CD4-positive, alpha-beta memory T cell (primary cell): ENCODE data around the gene FAAP100. TPM values are rescaled to one million over a fixed set of nuclear protein-coding genes. Genes with fewer than 3 reads are reported as not detected.

Experiments used
- CTCF ChIA-PET: fragments of 350-600 bp; sonication (Branson Sonifier 250); formaldehyde crosslinking; loops from one replicate; lab custom pipeline; 2021; ENCODE audit warnings: inconsistent platforms; ENCODE audit not compliant: partially characterized antibody; lab: Charles Lee
- POLR2A ChIA-PET: fragments of 350-600 bp; sonication (Branson Sonifier 250); formaldehyde crosslinking; loops from one replicate; lab custom pipeline; 2021; ENCODE audit not compliant: partially characterized antibody; lab: Charles Lee
- DNase-seq, 5 donors: peaks; one replicate each; pipeline versions ENCODE4 v3.0.0 to v3.0.0-alpha.2; 2020 to 2022; ENCODE audit warnings: mixed read lengths in 1 of 5
- H3K27ac ChIP-seq: one replicate; pipeline ENCODE4 v1.7.0; 2013; ENCODE audit warnings: low read depth, low read length
- H3K27me3 ChIP-seq: 2 replicates; pipeline ENCODE4 v1.7.0; 2013; ENCODE audit warnings: mild to moderate bottlenecking, low read length, moderate library complexity; ENCODE audit not compliant: insufficient read depth
- H3K36me3 ChIP-seq: 2 replicates; pipeline ENCODE4 v1.7.0; 2013; ENCODE audit warnings: mild to moderate bottlenecking, low read length, moderate library complexity; ENCODE audit not compliant: insufficient read depth
- H3K4me1 ChIP-seq: 2 replicates; pipeline ENCODE4 v1.7.0; 2013; ENCODE audit warnings: mild to moderate bottlenecking, low read length, moderate library complexity; ENCODE audit not compliant: insufficient read depth
- H3K4me3 ChIP-seq, 2 donors: one replicate each; pipeline ENCODE4 v1.7.0; 2013; ENCODE audit warnings: low read length in 2 of 2, mild to moderate bottlenecking in 1 of 2
- H3K9me3 ChIP-seq, 2 donors: one replicate each; pipeline ENCODE4 v1.7.0; 2013; ENCODE audit warnings: low read length in 2 of 2, control low read depth in 1 of 2; ENCODE audit not compliant: control insufficient read depth in 1 of 2
- H3K27ac Mint-ChIP-seq, 7 donors: one replicate each; pipeline ENCODE4 v1.8.0; 2020 to 2021; ENCODE audit warnings: mixed read lengths in 7 of 7, mild to moderate bottlenecking in 6 of 7, inconsistent platforms in 3 of 7, moderate library complexity in 3 of 7
- H3K27me3 Mint-ChIP-seq, 2 donors: one replicate each; pipeline ENCODE4 v1.8.0; 2020 to 2021; ENCODE audit warnings: mixed read lengths in 2 of 2
- H3K36me3 Mint-ChIP-seq, 2 donors: one replicate each; pipeline ENCODE4 v1.8.0; 2020 to 2021; ENCODE audit warnings: mixed read lengths in 2 of 2, inconsistent platforms in 1 of 2, mild to moderate bottlenecking in 1 of 2
- H3K4me1 Mint-ChIP-seq, 4 donors: one replicate each; pipeline ENCODE4 v1.8.0; 2020 to 2021; ENCODE audit warnings: mixed read lengths in 4 of 4, mild to moderate bottlenecking in 1 of 4
- H3K4me3 Mint-ChIP-seq, 8 donors: one replicate each; pipeline ENCODE4 v1.8.0; 2020 to 2021; ENCODE audit warnings: mixed read lengths in 8 of 8, mild to moderate bottlenecking in 7 of 8, moderate library complexity in 6 of 8, inconsistent platforms in 3 of 8
- H3K9me3 Mint-ChIP-seq, 8 donors: one replicate each; pipeline ENCODE4 v1.8.0; 2020 to 2021; ENCODE audit warnings: mixed read lengths in 8 of 8, mild to moderate bottlenecking in 5 of 8, inconsistent platforms in 3 of 8, moderate library complexity in 1 of 8
- intact Hi-C: fragments of 100-400 bp; cut with micrococcal nuclease; formaldehyde crosslinking; loops from one replicate; pipeline ENCODE4 v1.15.1; 2023
- polyA plus RNA-seq, 2 donors: library from polyadenylated mRNA; unstranded; fragments of 300-500 nt; fragmentation: Illumina TruSeq; gene quantifications; one replicate each; pipeline ENCODE4 v1.2.3, GENCODE V29; 2021
- total RNA-seq, 2 experiments: library from RNA; stranded (reverse); gene quantifications; one replicate each; pipeline ENCODE4 v1.2.3, GENCODE V29; 2021

The FAAP100 gene
- total and polyA plus RNA-seq, 4 experiments from 2014 or later: 8.5 to 56.0 (median 33.9) TPM

GRCh38 chr17:81538651-81539570 lies 13.2 kb downstream of the FAAP100 start:
- H3K27ac Mint-ChIP-seq: no peak overlapping the region
- DNase-seq: no peak
- no peak overlapping the region for H3K4me3 ChIP-seq
- peaks cover 3% of the 10 kb centered on the region for H3K27me3 ChIP-seq
- H3K36me3 ChIP-seq: peaks cover 8% of the 10 kb centered on the region
- peaks cover 7% of the 10 kb centered on the region for H3K4me1 ChIP-seq
- intact Hi-C loops: loop anchor here (5.0 kb wide), 1 partner anchor 287 kb away; no protein-coding TSS in a partner anchor
- peaks cover 10 to 11% of the 10 kb centered on the region in 2 donors for H3K36me3 Mint-ChIP-seq
- H3K4me3 Mint-ChIP-seq: no peak overlapping the region
- no peaks in the 10 kb centered on the region for H3K9me3 ChIP-seq
- H3K27ac ChIP-seq: no peak overlapping the region
- POLR2A ChIA-PET: interaction anchor here (0.9 to 3.4 kb wide), 2 partner anchors 13 to 22 kb away, joined by 5 to 16 read pairs; partner anchors contain the start of gene FAAP100
- CTCF ChIA-PET: interaction anchor here (0.7 to 2.3 kb wide), 3 partner anchors 20 to 397 kb away, joined by 3 to 9 read pairs (median 3); no protein-coding TSS in a partner anchor
- no peaks in the 10 kb centered on the region for H3K4me1 Mint-ChIP-seq
- no peaks in the 10 kb centered on the region for H3K9me3 Mint-ChIP-seq
- H3K27me3 Mint-ChIP-seq: peaks cover 6 to 10% of the 10 kb centered on the region in 2 donors

GRCh38 chr17:81537856-81538555 lies 14.1 kb downstream of the FAAP100 start:
- H3K4me3 Mint-ChIP-seq: peak overlapping the region in 1 of 8 donors; percentile 73
- Histone ChIP-seq H3K27ac (no peak overlapping the region), H3K4me1 (peaks cover 7% of the 10 kb centered on the region), H3K9me3 (no peaks in the 10 kb centered on the region), H3K4me3 (no peak overlapping the region), H3K27me3 (peaks cover 3% of the 10 kb centered on the region), H3K36me3 (peaks cover 5% of the 10 kb centered on the region)
- no peak overlapping the region for H3K27ac Mint-ChIP-seq
- no peaks in the 10 kb centered on the region for H3K4me1 Mint-ChIP-seq
- no peaks in the 10 kb centered on the region for H3K9me3 Mint-ChIP-seq
- H3K36me3 Mint-ChIP-seq: peaks cover 9 to 11% of the 10 kb centered on the region in 2 donors
- ChIA-PET CTCF (interaction anchor here (0.7 to 2.3 kb wide), 3 partner anchors 19 to 396 kb away, joined by 3 to 9 read pairs (median 3); no protein-coding TSS in a partner anchor), POLR2A (interaction anchor here (0.9 to 3.4 kb wide), 2 partner anchors 14 to 23 kb away, joined by 5 to 16 read pairs; partner anchors contain the start of gene FAAP100)
- intact Hi-C loops: loop anchor here (5.0 kb wide), 1 partner anchor 286 kb away; no protein-coding TSS in a partner anchor
- peaks cover 10% of the 10 kb centered on the region in 2 donors for H3K27me3 Mint-ChIP-seq
- DNase-seq: no peak

GRCh38 chr17:81537343-81537855 lies 14.8 kb downstream of the FAAP100 start:
- intact Hi-C loops: loop anchor here (5.0 kb wide), 1 partner anchor 285 kb away; no protein-coding TSS in a partner anchor
- ChIA-PET POLR2A (interaction anchor here (0.9 to 3.4 kb wide), 3 partner anchors 15 to 24 kb away, joined by 4 to 16 read pairs (median 5); partner anchors contain the start of genes ACTG1 and FAAP100), CTCF (interaction anchor here (2.3 kb wide), 1 partner anchor 19 kb away, joined by 9 read pairs; no protein-coding TSS in a partner anchor)
- Mint-ChIP-seq H3K27me3 (peaks cover 10% of the 10 kb centered on the region in 2 donors), H3K9me3 (no peaks in the 10 kb centered on the region), H3K4me3 (no peak overlapping the region), H3K36me3 (peaks cover 6 to 11% of the 10 kb centered on the region in 2 donors), H3K4me1 (no peaks in the 10 kb centered on the region), H3K27ac (no peak overlapping the region)
- Histone ChIP-seq H3K4me3 (no peak overlapping the region), H3K27ac (no peak overlapping the region), H3K4me1 (peaks cover 7% of the 10 kb centered on the region), H3K27me3 (peaks cover 3% of the 10 kb centered on the region), H3K9me3 (no peaks in the 10 kb centered on the region), H3K36me3 (no peaks in the 10 kb centered on the region)
- DNase-seq: peak in 1 of 5 donors; percentile 26

GRCh38 chr17:81536299-81537290 lies 15.6 kb downstream of the FAAP100 start:
- intact Hi-C loops: loop anchor here (5.0 kb wide), 1 partner anchor 284 kb away; no protein-coding TSS in a partner anchor
- Mint-ChIP-seq H3K9me3 (no peaks in the 10 kb centered on the region), H3K4me3 (no peak overlapping the region), H3K4me1 (no peaks in the 10 kb centered on the region), H3K27me3 (peaks cover 10% of the 10 kb centered on the region in 2 donors), H3K27ac (no peak overlapping the region), H3K36me3 (peaks cover 6 to 7% of the 10 kb centered on the region in 2 donors)
- Histone ChIP-seq H3K4me1 (peaks cover 7% of the 10 kb centered on the region), H3K4me3 (no peak overlapping the region), H3K27me3 (peaks cover 3% of the 10 kb centered on the region), H3K9me3 (no peaks in the 10 kb centered on the region), H3K27ac (no peak overlapping the region), H3K36me3 (no peaks in the 10 kb centered on the region)
- ChIA-PET CTCF (interaction anchor here (2.3 kb wide), 1 partner anchor 18 kb away, joined by 9 read pairs; no protein-coding TSS in a partner anchor), POLR2A (interaction anchor here (1.6 to 3.4 kb wide), 2 partner anchors 15 to 24 kb away, joined by 4 to 16 read pairs; partner anchors contain the start of genes ACTG1 and FAAP100)
- no peak for DNase-seq

GRCh38 chr17:81535480-81536298 lies 16.5 kb downstream of the FAAP100 start:
- no peaks in the 10 kb centered on the region for H3K4me1 Mint-ChIP-seq
- intact Hi-C loops: loop anchor here (5.0 kb wide), 1 partner anchor 283 kb away; no protein-coding TSS in a partner anchor
- Histone ChIP-seq H3K27me3 (peaks cover 3% of the 10 kb centered on the region), H3K9me3 (no peaks in the 10 kb centered on the region), H3K36me3 (no peaks in the 10 kb centered on the region), H3K27ac (no peak overlapping the region), H3K4me1 (peaks cover 7% of the 10 kb centered on the region), H3K4me3 (no peak overlapping the region)
- no peak for DNase-seq
- H3K9me3 Mint-ChIP-seq: no peaks in the 10 kb centered on the region
- ChIA-PET POLR2A (interaction anchor here (1.6 to 3.4 kb wide), 2 partner anchors 16 to 23 kb away, joined by 4 to 16 read pairs; partner anchors contain the start of genes ACTG1 and FAAP100), CTCF (no interaction called here)
- H3K27me3 Mint-ChIP-seq: peaks cover 10% of the 10 kb centered on the region in 2 donors
- no peak overlapping the region for H3K4me3 Mint-ChIP-seq
- H3K36me3 Mint-ChIP-seq: peaks cover 4 to 6% of the 10 kb centered on the region in 2 donors
- no peak overlapping the region for H3K27ac Mint-ChIP-seq
